Measurements from ENCODE around the gene MEIS3. TPM values are rescaled to one million over a fixed set of nuclear protein-coding genes. Genes with fewer than 3 reads are reported as not detected.

MEIS3 gene
- total RNA-seq, 1 experiment from 2014 or later: 0.63 TPM

DNA sequence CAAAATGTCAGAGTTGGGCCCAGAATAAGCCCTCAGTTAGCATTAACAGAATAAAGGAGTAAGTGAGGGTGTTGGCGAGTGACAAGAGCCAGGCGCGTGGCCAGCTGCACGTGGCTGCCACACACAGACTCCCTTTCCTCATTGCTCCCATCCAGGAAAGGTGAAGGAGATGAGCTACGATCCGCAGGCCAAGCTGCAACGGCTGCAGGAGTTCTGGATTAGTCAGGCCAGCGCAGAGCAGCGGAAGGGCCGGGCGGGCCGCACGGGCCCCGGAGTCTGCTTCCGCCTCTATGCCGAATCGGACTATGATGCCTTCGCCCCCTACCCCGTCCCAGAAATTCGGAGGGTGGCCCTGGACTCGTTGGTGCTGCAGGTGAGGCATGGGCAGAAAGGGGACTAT lies 57.0 kb downstream of the MEIS3 start:
- DNase-seq (ENCODE audit: low read depth): no peak

- no peak for DNase-seq (ENCODE audit: low read depth)
Measured at GRCh38 chr19:47358936-47359335, 60.4 kb downstream of the MEIS3 start.

- DNase-seq (ENCODE audit: low read depth): no peak
Measured at GRCh38 chr19:47357788-47358680, 61.3 kb downstream of the MEIS3 start.

DNA sequence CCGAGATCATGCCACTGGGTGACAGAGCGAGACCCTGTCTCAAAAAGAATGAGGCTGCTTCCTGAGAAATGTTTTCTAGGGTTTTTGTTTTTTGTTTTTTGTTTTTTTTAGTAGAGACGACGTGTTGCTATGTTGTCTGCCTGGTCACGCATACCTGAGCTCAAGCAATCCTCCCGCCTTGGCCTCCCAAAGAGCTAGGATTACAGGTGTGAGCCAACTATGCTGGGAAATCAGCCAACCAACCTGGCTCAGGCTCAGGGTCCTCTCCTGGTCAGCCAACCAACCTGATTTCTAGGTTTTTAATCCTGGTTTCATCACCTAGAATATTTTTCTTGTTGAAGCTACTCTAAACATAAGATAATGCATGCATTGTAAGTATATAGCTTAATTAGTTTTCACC lies 62.4 kb downstream of the MEIS3 start:
- no peak for DNase-seq (ENCODE audit: low read depth)

DNA sequence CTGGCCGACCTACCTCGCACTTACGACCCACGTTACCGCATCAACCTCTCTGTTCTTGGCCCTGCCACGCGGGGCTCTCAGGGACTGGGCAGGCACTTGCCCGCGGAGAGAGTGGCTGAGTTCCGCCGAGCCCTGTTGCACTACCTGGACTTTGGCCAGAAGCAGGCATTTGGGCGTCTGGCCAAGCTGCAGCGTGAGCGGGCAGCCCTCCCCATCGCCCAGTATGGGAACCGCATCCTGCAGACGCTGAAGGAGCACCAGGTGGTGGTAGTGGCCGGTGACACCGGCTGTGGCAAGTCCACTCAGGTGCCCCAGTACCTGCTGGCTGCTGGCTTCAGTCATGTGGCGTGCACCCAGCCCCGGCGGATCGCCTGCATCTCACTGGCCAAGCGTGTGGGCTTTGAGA lies 66.0 kb downstream of the MEIS3 start:
- DNase-seq (ENCODE audit: low read depth): no peak

Other genes starting within 250 kb of the MEIS3 start
- 0.86 and 2.2 TPM in 2 replicates for gene BBC3, start 188.3 kb downstream of the MEIS3 start, total RNA-seq (2014; rRNA removed; shearing (Covaris generic))
- gene CCDC9, start 163.0 kb downstream of the MEIS3 start, total RNA-seq (2014; rRNA removed; shearing (Covaris generic)): 8.0 and 8.6 TPM in 2 replicates
- 3.5 and 6.0 TPM in 2 replicates for gene INAFM1, start 144.6 kb downstream of the MEIS3 start, total RNA-seq (2014; rRNA removed; shearing (Covaris generic))
- not detected in 2 replicates for gene C5AR1, start 109.7 kb downstream of the MEIS3 start, total RNA-seq (2014; rRNA removed; shearing (Covaris generic))
- gene C5AR2, start 87.4 kb downstream of the MEIS3 start, total RNA-seq (2014; rRNA removed; shearing (Covaris generic)): 0.17 TPM in 1 of 2 replicates, not detected in the other
- 29.7 and 30.5 TPM in 2 replicates for gene DHX34, start 70.2 kb downstream of the MEIS3 start, total RNA-seq (2014; rRNA removed; shearing (Covaris generic))
- gene SLC8A2, start 52.4 kb upstream of the MEIS3 start, total RNA-seq (2014; rRNA removed; shearing (Covaris generic)): 0.40 TPM in 1 of 2 replicates, not detected in the other
- gene KPTN, start 64.7 kb upstream of the MEIS3 start, total RNA-seq (2014; rRNA removed; shearing (Covaris generic)): 3.3 and 6.5 TPM in 2 replicates
- 87.0 and 101 TPM in 2 replicates for gene NAPA, start 95.5 kb upstream of the MEIS3 start, total RNA-seq (2014; rRNA removed; shearing (Covaris generic))
- not detected in 2 replicates for gene ZNF541, start 153.6 kb upstream of the MEIS3 start, total RNA-seq (2014; rRNA removed; shearing (Covaris generic))
- gene BICRA, start 189.6 kb upstream of the MEIS3 start, total RNA-seq (2014; rRNA removed; shearing (Covaris generic)): 0.89 and 8.5 TPM in 2 replicates